Activated naive CD4-positive, alpha-beta T cell treated with anti-CD3 and anti-CD28 coated beads, Interleukin-2, amount 50 U/mL, for 72 hours (primary cell): ENCODE data around the gene TMEM14B. TPM values are rescaled to one million over a fixed set of nuclear protein-coding genes. Genes with fewer than 3 reads are reported as not detected.
"Not testable (repeated sequence)": the region's sequence is repeated elsewhere in the genome, so short reads cannot be mapped to it uniquely, and the experiment has no call there.

Source experiments
- ATAC-seq, 2 donors: fragments of 150-1000 bp; cut with Tn5 transposase; 2 replicates each; pipeline ENCODE4 v1.10.0; 2021; ENCODE audit warnings: mild to moderate bottlenecking in 2 of 2, moderate library complexity in 2 of 2
- DNase-seq, 2 donors: peaks; one replicate each; pipeline ENCODE4 v3.0.0; 2021 to 2022; ENCODE audit warnings: low spot score in 2 of 2
- H3K27ac Mint-ChIP-seq, 2 donors: one replicate each; pipeline ENCODE4 v1.8.0; 2022; ENCODE audit warnings: mild to moderate bottlenecking in 2 of 2, mixed read lengths in 2 of 2
- H3K36me3 Mint-ChIP-seq, 2 donors: one replicate each; pipeline ENCODE4 v1.8.0; 2022; ENCODE audit warnings: mixed read lengths in 2 of 2
- H3K9me3 Mint-ChIP-seq, 2 donors: one replicate each; pipeline ENCODE4 v1.8.0; 2022; ENCODE audit warnings: mixed read lengths in 2 of 2
- total RNA-seq, 2 donors: library from RNA; stranded (reverse); gene quantifications; one replicate each; pipeline ENCODE4 v1.2.3, GENCODE V29; 2022

TMEM14B gene
- total RNA-seq, 2 donors from 2014 or later, result 86.7 to 104 TPM

GRCh38 chr6:10736731-10737130, 10.9 kb upstream of the TMEM14B start:
- Mint-ChIP-seq H3K36me3 (peaks cover 6 to 7% of the 10 kb centered on the region in 2 donors), H3K27ac (no peak overlapping the region), H3K9me3 (no peaks in the 10 kb centered on the region)
- DNase-seq (no peak), ATAC-seq (no peak)

GRCh38 chr6:10740061-10740460, 7.5 kb upstream of the TMEM14B start:
- DNase-seq (no peak), ATAC-seq (no peak)
- no peaks in the 10 kb centered on the region for H3K9me3 Mint-ChIP-seq
- no peak overlapping the region for H3K27ac Mint-ChIP-seq
- no peaks in the 10 kb centered on the region for H3K36me3 Mint-ChIP-seq

- not testable (repeated sequence) for ATAC-seq, DNase-seq, H3K9me3 Mint-ChIP-seq
Observed at GRCh38 chr6:10741643-10742042, 6.0 kb upstream of the TMEM14B start.

GRCh38 chr6:10742251-10742650, 5.4 kb upstream of the TMEM14B start:
- no peak for DNase-seq

More at GRCh38 chr6:10741643-10742042, 6.0 kb upstream of the TMEM14B start:
- H3K36me3 Mint-ChIP-seq, H3K27ac Mint-ChIP-seq: not testable (repeated sequence)

GRCh38 chr6:10743515-10743914, 4.1 kb upstream of the TMEM14B start:
- no peak for DNase-seq
- H3K36me3 Mint-ChIP-seq, result peaks cover 13 to 19% of the 10 kb centered on the region in 2 donors
- no peak overlapping the region for H3K27ac Mint-ChIP-seq
- no peak for ATAC-seq
- no peaks in the 10 kb centered on the region for H3K9me3 Mint-ChIP-seq

More at GRCh38 chr6:10742251-10742650, 5.4 kb upstream of the TMEM14B start:
- no peak overlapping the region for H3K27ac Mint-ChIP-seq
- H3K9me3 Mint-ChIP-seq, result no peaks in the 10 kb centered on the region
- ATAC-seq, result no peak
- peaks cover 8% of the 10 kb centered on the region in 2 donors for H3K36me3 Mint-ChIP-seq

- Mint-ChIP-seq H3K36me3 (peaks cover 13 to 19% of the 10 kb centered on the region in 2 donors), H3K9me3 (no peaks in the 10 kb centered on the region), H3K27ac (no peak overlapping the region)
- no peak for DNase-seq
- no peak for ATAC-seq
Observed at GRCh38 chr6:10745116-10745515, 2.5 kb upstream of the TMEM14B start.

GRCh38 chr6:10746915-10747250, 722 bp upstream of the TMEM14B start:
- DNase-seq (no peak), ATAC-seq (no peak)
- Mint-ChIP-seq H3K36me3 (peaks cover 13 to 30% of the 10 kb centered on the region in 2 donors), H3K9me3 (no peaks in the 10 kb centered on the region), H3K27ac (peak overlapping the region; percentile 80 to 97)

GRCh38 chr6:10749734-10750133, 2.1 kb downstream of the TMEM14B start:
- Mint-ChIP-seq H3K27ac (peak overlapping the region in 1 of 2 donors; percentile 97), H3K36me3 (peaks cover 25 to 44% of the 10 kb centered on the region in 2 donors), H3K9me3 (no peaks in the 10 kb centered on the region)
- ATAC-seq (no peak), DNase-seq (no peak)

- H3K27ac Mint-ChIP-seq, result peak overlapping the region in 1 of 2 donors; percentile 97
- not testable (repeated sequence) for ATAC-seq, DNase-seq, H3K9me3 Mint-ChIP-seq
- H3K36me3 Mint-ChIP-seq, result peaks cover 33 to 45% of the 10 kb centered on the region in 2 donors
Observed at GRCh38 chr6:10750568-10750967, 3.0 kb downstream of the TMEM14B start.

GRCh38 chr6:10751757-10752156, 4.2 kb downstream of the TMEM14B start:
- Mint-ChIP-seq H3K27ac (peak overlapping the region in 1 of 2 donors; percentile 2), H3K36me3 (peaks cover 39 to 41% of the 10 kb centered on the region in 2 donors)
- ATAC-seq, DNase-seq, H3K9me3 Mint-ChIP-seq: not testable (repeated sequence)

- no peak for DNase-seq
- ATAC-seq, result no peak
- H3K9me3 Mint-ChIP-seq, result no peaks in the 10 kb centered on the region
- H3K27ac Mint-ChIP-seq, result peak overlapping the region in 1 of 2 donors; percentile 34
- H3K36me3 Mint-ChIP-seq, result peaks cover 29 to 49% of the 10 kb centered on the region in 2 donors
Observed at GRCh38 chr6:10756085-10756484, 8.5 kb downstream of the TMEM14B start.

- H3K9me3 Mint-ChIP-seq, result no peaks in the 10 kb centered on the region
- H3K27ac Mint-ChIP-seq, result no peak overlapping the region
- DNase-seq (no peak), ATAC-seq (peak; percentile 37 to 52)
- peaks cover 16 to 41% of the 10 kb centered on the region in 2 donors for H3K36me3 Mint-ChIP-seq
Observed at GRCh38 chr6:10759312-10759839, 11.8 kb downstream of the TMEM14B start.

GRCh38 chr6:10759884-10760329, 12.3 kb downstream of the TMEM14B start:
- Mint-ChIP-seq H3K36me3 (peaks cover 12 to 36% of the 10 kb centered on the region in 2 donors), H3K27ac (no peak overlapping the region), H3K9me3 (no peaks in the 10 kb centered on the region)
- DNase-seq (no peak), ATAC-seq (peak; percentile 52 to 69)

GRCh38 chr6:10763006-10763405, 15.4 kb downstream of the TMEM14B start:
- Mint-ChIP-seq H3K36me3 (peaks cover 12 to 19% of the 10 kb centered on the region in 2 donors), H3K27ac (no peak overlapping the region), H3K9me3 (no peaks in the 10 kb centered on the region)
- no peak for DNase-seq
- ATAC-seq, result no peak

GRCh38 chr6:10769419-10769818, 21.8 kb downstream of the TMEM14B start:
- H3K27ac Mint-ChIP-seq, result peak overlapping the region in 1 of 2 donors; percentile 12
- no peaks in the 10 kb centered on the region for H3K9me3 Mint-ChIP-seq
- ATAC-seq (no peak), DNase-seq (no peak)
- no peaks in the 10 kb centered on the region for H3K36me3 Mint-ChIP-seq

- ATAC-seq (no peak), DNase-seq (no peak)
- Mint-ChIP-seq H3K9me3 (no peaks in the 10 kb centered on the region), H3K36me3 (no peaks in the 10 kb centered on the region), H3K27ac (peak overlapping the region in 1 of 2 donors; percentile 48)
Observed at GRCh38 chr6:10771371-10771894, 23.8 kb downstream of the TMEM14B start.

GRCh38 chr6:10778230-10778629, 30.6 kb downstream of the TMEM14B start:
- DNase-seq (no peak), ATAC-seq (no peak)
- H3K36me3 Mint-ChIP-seq, result peaks cover 0 to 6% of the 10 kb centered on the region in 2 donors
- H3K9me3 Mint-ChIP-seq, result no peaks in the 10 kb centered on the region
- no peak overlapping the region for H3K27ac Mint-ChIP-seq

GRCh38 chr6:10779076-10779475, 31.5 kb downstream of the TMEM14B start:
- ATAC-seq (no peak), DNase-seq (no peak)
- Mint-ChIP-seq H3K27ac (no peak overlapping the region), H3K36me3 (peaks cover 0 to 6% of the 10 kb centered on the region in 2 donors), H3K9me3 (no peaks in the 10 kb centered on the region)
